ENCODE measurements around the gene KCNH2.

- no peak for TF ChIP-seq CTCF (IDR thresholded peaks at IDR 0.05)
- TF ChIP-seq ZFX (IDR thresholded peaks at IDR 0.05; ENCODE audit: borderline replicate concordance), result no peak
Measured at GRCh38 chr7:151005566-151005965, 27.4 kb upstream of the KCNH2 start.
